ENCODE measurements around the gene CACNA2D1.

CACNA2D1 gene

DNA sequence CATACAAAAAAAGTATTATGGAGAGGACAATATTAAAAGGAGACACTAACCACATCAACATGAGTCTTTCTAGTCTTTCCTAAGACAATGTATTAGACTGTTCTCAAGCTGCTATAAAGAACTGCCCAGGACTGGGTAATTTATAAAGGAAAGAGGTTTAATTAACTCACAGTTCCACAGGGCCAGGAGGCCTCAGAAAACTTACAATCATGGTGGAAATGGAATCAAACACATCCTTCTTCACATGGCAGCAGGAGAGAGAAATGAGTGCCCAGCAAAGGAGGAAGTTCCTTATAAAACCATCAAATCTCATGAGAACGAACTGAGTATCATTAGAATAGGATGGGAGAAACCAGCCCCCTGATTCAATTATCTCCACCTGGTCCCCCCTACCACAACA is 25.7 kb downstream of the CACNA2D1 start:
- H2BK12ac ChIP-seq (ENCODE audit: low read length): no peak overlapping the region
- WGBS, 2 donors (ENCODE audit: extremely low coverage in 2 of 2, insufficient read length in 2 of 2, insufficient replicate concordance in 1 of 2): no CpG with 5 or more reads among the region's 1 CpG
- no peak overlapping the region for H3K18ac ChIP-seq (ENCODE audit: low read length)

DNA sequence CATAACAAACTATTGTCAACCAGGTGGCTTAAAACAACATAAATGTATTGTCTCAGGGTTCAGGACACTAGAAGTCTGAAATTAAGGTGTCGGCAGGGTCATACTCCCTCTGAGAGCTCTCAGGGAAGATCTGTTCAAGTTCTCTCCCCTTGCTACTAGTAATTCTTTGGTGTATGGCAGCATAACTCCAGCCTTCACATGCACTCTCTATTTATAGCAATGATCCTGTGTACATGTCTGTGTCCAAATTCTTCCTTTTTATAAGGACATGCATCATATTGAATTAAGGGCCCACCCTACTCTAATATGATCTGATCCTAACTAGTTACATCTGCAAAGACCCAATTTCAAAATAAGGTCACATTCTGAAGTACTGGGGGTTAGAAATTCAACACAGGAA is 27.2 kb downstream of the CACNA2D1 start:
- no peak overlapping the region for H2BK12ac ChIP-seq (ENCODE audit: low read length)
- no peak overlapping the region for H3K4me2 ChIP-seq (ENCODE audit: insufficient read depth, low read length, poor library complexity, severe bottlenecking)
- no peak overlapping the region for H2BK15ac ChIP-seq (ENCODE audit: low read length)
- H4K91ac ChIP-seq (ENCODE audit: low read depth, low read length, poor library complexity): no peak overlapping the region
- no peaks in the 10 kb centered on the region for H3K36me3 ChIP-seq (replicated peaks in 1 of 2; ENCODE audit: control insufficient read depth in 2 of 2, insufficient read depth in 2 of 2, low read length in 2 of 2)
- H3K27ac ChIP-seq (replicated peaks; ENCODE audit: low read length): no peak overlapping the region
- no peak overlapping the region for H3K23ac ChIP-seq (ENCODE audit: low read depth, low read length, poor library complexity)
- H3K4ac ChIP-seq (ENCODE audit: low read length): no peak overlapping the region
- H2BK120ac ChIP-seq (ENCODE audit: low read depth, low read length): no peak overlapping the region
- DNase-seq (ENCODE audit: low spot score): no peak
- WGBS, 2 donors (ENCODE audit: extremely low coverage in 2 of 2, insufficient read length in 2 of 2, insufficient replicate concordance in 1 of 2): no CpG with 5 or more reads among the region's 1 CpG
- no peak overlapping the region for H3K18ac ChIP-seq (ENCODE audit: low read length)
- H4K8ac ChIP-seq (ENCODE audit: low read depth, low read length): no peak overlapping the region
- H3K79me1 ChIP-seq (ENCODE audit: low read depth, low read length): no peaks in the 10 kb centered on the region
- H2AFZ ChIP-seq (ENCODE audit: low read length): no peak overlapping the region
- H3K9me3 ChIP-seq (replicated peaks in 1 of 2; ENCODE audit: control insufficient read depth in 2 of 2, insufficient read depth in 1 of 2, low read depth in 1 of 2, low read length in 2 of 2): no peaks in the 10 kb centered on the region
- no peaks in the 10 kb centered on the region for H3K4me1 ChIP-seq (ENCODE audit: control insufficient read depth in 2 of 2, insufficient read depth in 1 of 2, low read depth in 1 of 2, low read length in 2 of 2)
- H3K14ac ChIP-seq (ENCODE audit: low read length): no peak overlapping the region
- peaks cover 0 to 12% (median 0%) of the 10 kb centered on the region in 3 experiments for H3K27me3 ChIP-seq (ENCODE audit: control insufficient read depth in 3 of 3, insufficient read depth in 3 of 3, low read depth in 1 of 3, low read length in 3 of 3)
- H2BK5ac ChIP-seq (ENCODE audit: low read length): no peak overlapping the region
- no peak overlapping the region for H3K4me3 ChIP-seq (ENCODE audit: low read length in 2 of 2)
- no peak overlapping the region for H3K9ac ChIP-seq (ENCODE audit: low read depth, low read length, poor library complexity)
- H2AK5ac ChIP-seq (ENCODE audit: low read depth, low read length): no peak overlapping the region

More for the DNA sequence above, 25.7 kb downstream of the CACNA2D1 start:
- Histone ChIP-seq H3K4me1 (ENCODE audit: control insufficient read depth in 2 of 2, insufficient read depth in 1 of 2, low read depth in 1 of 2, low read length in 2 of 2) (no peaks in the 10 kb centered on the region), H2BK120ac (ENCODE audit: low read depth, low read length) (no peak overlapping the region), H3K4ac (ENCODE audit: low read length) (no peak overlapping the region), H3K14ac (ENCODE audit: low read length) (no peak overlapping the region), H3K4me2 (ENCODE audit: insufficient read depth, low read length, poor library complexity, severe bottlenecking) (no peak overlapping the region), H3K9me3 (replicated peaks in 1 of 2; ENCODE audit: control insufficient read depth in 2 of 2, insufficient read depth in 1 of 2, low read depth in 1 of 2, low read length in 2 of 2) (no peaks in the 10 kb centered on the region), H2AK5ac (ENCODE audit: low read depth, low read length) (no peak overlapping the region), H4K91ac (ENCODE audit: low read depth, low read length, poor library complexity) (no peak overlapping the region), H4K8ac (ENCODE audit: low read depth, low read length) (no peak overlapping the region), H2BK5ac (ENCODE audit: low read length) (no peak overlapping the region), H3K36me3 (replicated peaks in 1 of 2; ENCODE audit: control insufficient read depth in 2 of 2, insufficient read depth in 2 of 2, low read length in 2 of 2) (no peaks in the 10 kb centered on the region), H2AFZ (ENCODE audit: low read length) (no peak overlapping the region), H3K79me1 (ENCODE audit: low read depth, low read length) (no peaks in the 10 kb centered on the region), H3K23ac (ENCODE audit: low read depth, low read length, poor library complexity) (no peak overlapping the region), H2BK15ac (ENCODE audit: low read length) (no peak overlapping the region), H3K9ac (ENCODE audit: low read depth, low read length, poor library complexity) (no peak overlapping the region), H3K27ac (replicated peaks; ENCODE audit: low read length) (no peak overlapping the region), H3K4me3 (ENCODE audit: low read length in 2 of 2) (no peak overlapping the region), H3K27me3 (ENCODE audit: control insufficient read depth in 3 of 3, insufficient read depth in 3 of 3, low read depth in 1 of 3, low read length in 3 of 3) (peaks cover 0 to 15% (median 0%) of the 10 kb centered on the region in 3 experiments)
- DNase-seq (ENCODE audit: low spot score): no peak

DNA sequence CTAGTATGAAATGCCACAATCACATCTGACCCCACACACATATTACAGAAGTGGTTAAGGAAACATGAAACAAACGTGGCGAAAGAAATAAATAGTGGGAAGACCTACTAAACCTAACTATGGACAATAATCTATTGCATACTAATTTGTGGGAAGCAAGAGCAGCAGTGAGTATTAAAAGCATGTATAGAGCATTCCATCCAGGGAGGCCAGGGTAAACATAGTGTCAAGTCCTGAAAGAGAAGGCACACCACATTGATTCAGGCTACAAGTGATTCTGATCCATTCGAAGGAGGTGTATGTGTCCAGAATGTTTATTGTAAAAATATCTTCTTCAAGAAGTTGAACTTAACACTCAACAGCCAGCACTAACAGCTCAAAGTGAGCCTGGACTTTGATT is 29.2 kb downstream of the CACNA2D1 start:
- WGBS, 2 donors (ENCODE audit: extremely low coverage in 2 of 2, insufficient read length in 2 of 2, insufficient replicate concordance in 1 of 2): no CpG with 5 or more reads among the region's 3 CpGs
- Histone ChIP-seq H2BK12ac (ENCODE audit: low read length) (no peak overlapping the region), H3K79me1 (ENCODE audit: low read depth, low read length) (no peaks in the 10 kb centered on the region), H4K91ac (ENCODE audit: low read depth, low read length, poor library complexity) (no peak overlapping the region), H3K27ac (replicated peaks; ENCODE audit: low read length) (no peak overlapping the region), H4K8ac (ENCODE audit: low read depth, low read length) (no peak overlapping the region), H3K4me2 (ENCODE audit: insufficient read depth, low read length, poor library complexity, severe bottlenecking) (no peak overlapping the region), H3K4me1 (ENCODE audit: control insufficient read depth in 2 of 2, insufficient read depth in 1 of 2, low read depth in 1 of 2, low read length in 2 of 2) (peaks cover 0 to 2% of the 10 kb centered on the region in 2 donors), H3K9me3 (replicated peaks in 1 of 2; ENCODE audit: control insufficient read depth in 2 of 2, insufficient read depth in 1 of 2, low read depth in 1 of 2, low read length in 2 of 2) (no peaks in the 10 kb centered on the region), H3K18ac (ENCODE audit: low read length) (no peak overlapping the region), H2AFZ (ENCODE audit: low read length) (no peak overlapping the region), H3K27me3 (ENCODE audit: control insufficient read depth in 3 of 3, insufficient read depth in 3 of 3, low read depth in 1 of 3, low read length in 3 of 3) (peaks cover 0 to 14% (median 0%) of the 10 kb centered on the region in 3 experiments), H3K4ac (ENCODE audit: low read length) (no peak overlapping the region), H3K36me3 (replicated peaks in 1 of 2; ENCODE audit: control insufficient read depth in 2 of 2, insufficient read depth in 2 of 2, low read length in 2 of 2) (no peaks in the 10 kb centered on the region), H2BK15ac (ENCODE audit: low read length) (no peak overlapping the region), H3K9ac (ENCODE audit: low read depth, low read length, poor library complexity) (no peak overlapping the region), H3K14ac (ENCODE audit: low read length) (no peak overlapping the region), H2BK5ac (ENCODE audit: low read length) (no peak overlapping the region), H2AK5ac (ENCODE audit: low read depth, low read length) (no peak overlapping the region), H2BK120ac (ENCODE audit: low read depth, low read length) (no peak overlapping the region), H3K4me3 (ENCODE audit: low read length in 2 of 2) (no peak overlapping the region), H3K23ac (ENCODE audit: low read depth, low read length, poor library complexity) (no peak overlapping the region)
- DNase-seq (ENCODE audit: low spot score): no peak

DNA sequence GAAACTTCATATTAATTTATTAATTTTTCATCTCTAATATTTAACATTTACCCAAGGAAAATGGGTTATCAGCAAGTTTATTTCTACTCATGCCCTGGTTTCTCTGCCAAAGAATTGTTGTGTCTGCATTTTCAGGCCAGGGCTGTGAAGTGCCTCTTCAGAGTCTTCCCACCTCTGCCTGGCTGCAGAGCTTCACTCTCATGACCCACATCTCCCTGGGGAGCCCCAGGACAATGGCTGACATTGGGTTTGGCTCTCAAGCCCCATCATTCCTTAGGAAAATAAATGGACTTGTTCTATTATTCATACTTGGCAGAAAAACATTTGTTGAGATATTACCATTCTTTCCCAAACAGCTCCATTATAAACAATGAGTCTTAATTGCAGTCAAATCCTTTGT is 30.3 kb downstream of the CACNA2D1 start:
- Histone ChIP-seq H3K23ac (ENCODE audit: low read depth, low read length, poor library complexity) (no peak overlapping the region), H2BK5ac (ENCODE audit: low read length) (no peak overlapping the region), H3K18ac (ENCODE audit: low read length) (no peak overlapping the region), H2BK12ac (ENCODE audit: low read length) (no peak overlapping the region), H2BK15ac (ENCODE audit: low read length) (no peak overlapping the region), H3K14ac (ENCODE audit: low read length) (no peak overlapping the region), H2BK120ac (ENCODE audit: low read depth, low read length) (no peak overlapping the region), H4K8ac (ENCODE audit: low read depth, low read length) (no peak overlapping the region), H3K27me3 (ENCODE audit: control insufficient read depth in 3 of 3, insufficient read depth in 3 of 3, low read depth in 1 of 3, low read length in 3 of 3) (peaks cover 0 to 14% (median 0%) of the 10 kb centered on the region in 3 experiments), H3K79me1 (ENCODE audit: low read depth, low read length) (no peaks in the 10 kb centered on the region), H3K9me3 (replicated peaks in 1 of 2; ENCODE audit: control insufficient read depth in 2 of 2, insufficient read depth in 1 of 2, low read depth in 1 of 2, low read length in 2 of 2) (no peaks in the 10 kb centered on the region), H3K4me3 (ENCODE audit: low read length in 2 of 2) (no peak overlapping the region), H3K36me3 (replicated peaks in 1 of 2; ENCODE audit: control insufficient read depth in 2 of 2, insufficient read depth in 2 of 2, low read length in 2 of 2) (no peaks in the 10 kb centered on the region), H3K4ac (ENCODE audit: low read length) (no peak overlapping the region), H4K91ac (ENCODE audit: low read depth, low read length, poor library complexity) (no peak overlapping the region), H2AK5ac (ENCODE audit: low read depth, low read length) (no peak overlapping the region), H2AFZ (ENCODE audit: low read length) (no peak overlapping the region), H3K27ac (replicated peaks; ENCODE audit: low read length) (no peak overlapping the region), H3K4me2 (ENCODE audit: insufficient read depth, low read length, poor library complexity, severe bottlenecking) (no peak overlapping the region), H3K9ac (ENCODE audit: low read depth, low read length, poor library complexity) (no peak overlapping the region), H3K4me1 (ENCODE audit: control insufficient read depth in 2 of 2, insufficient read depth in 1 of 2, low read depth in 1 of 2, low read length in 2 of 2) (peaks cover 0 to 2% of the 10 kb centered on the region in 2 donors)
- DNase-seq (ENCODE audit: low spot score): no peak
